Liver (tissue), 3 donors: ENCODE data around the gene SPRR4.
"Not testable (repeated sequence)": the region's sequence is repeated elsewhere in the genome, so short reads cannot be mapped to it uniquely, and the experiment has no call there.

Experiments
- GABPA ChIP-seq, 2 donors: IDR thresholded peaks in 1 of 2; conservative IDR thresholded peaks in 1 of 2; 2 replicates each; pipeline ENCODE4 v1.6.1; 2016; ENCODE audit warnings: antibody characterized with exemption in 2 of 2, mild to moderate bottlenecking in 1 of 2, moderate library complexity in 1 of 2
- HNF4G ChIP-seq: IDR thresholded peaks from 2 replicates; pipeline ENCODE4 v1.6.1; 2016; ENCODE audit warnings: antibody characterized with exemption
- JUND ChIP-seq, 2 donors: IDR thresholded peaks; 2 replicates each; pipeline ENCODE4 v1.6.1; 2016; ENCODE audit warnings: antibody characterized with exemption in 2 of 2
- RAD21 ChIP-seq, 2 donors: IDR thresholded peaks; 2 replicates each; pipeline ENCODE4 v1.6.1; 2016; ENCODE audit warnings: antibody characterized with exemption in 2 of 2, mild to moderate bottlenecking in 2 of 2
- RXRA ChIP-seq, 2 donors: IDR thresholded peaks; 2 replicates each; pipeline ENCODE4 v1.6.1; 2017 to 2018; ENCODE audit warnings: antibody characterized with exemption in 2 of 2, mild to moderate bottlenecking in 1 of 2
- SP1 ChIP-seq: IDR thresholded peaks from 2 replicates; pipeline ENCODE4 v1.6.1; 2018; ENCODE audit warnings: antibody characterized with exemption, mild to moderate bottlenecking
- TAF1 ChIP-seq: conservative IDR thresholded peaks from 2 replicates; pipeline ENCODE4 v1.6.1; 2016; ENCODE audit warnings: antibody characterized with exemption, mild to moderate bottlenecking
- YY1 ChIP-seq: IDR thresholded peaks from 2 replicates; pipeline ENCODE4 v1.6.1; 2016; ENCODE audit warnings: antibody characterized with exemption, mild to moderate bottlenecking
- TF ChIP-seq, protein P1 (sequence below): fragments of 150-350 bp; IDR thresholded peaks from 2 replicates; pipeline ENCODE4 v1.5.1; 2017; ENCODE audit warnings: improper control_type of control experiment, low read depth, low read length; ENCODE audit not compliant: missing input control
- TF ChIP-seq, protein P2 (sequence below): IDR thresholded peaks from 2 replicates; pipeline ENCODE4 v1.6.1; 2016; ENCODE audit warnings: antibody characterized with exemption
- TF ChIP-seq, protein P3 (sequence below): IDR thresholded peaks from 2 replicates; pipeline ENCODE4 v1.6.1; 2016; ENCODE audit warnings: antibody characterized with exemption, mild to moderate bottlenecking
- TF ChIP-seq, protein P4 (sequence below): IDR thresholded peaks from 2 replicates; pipeline ENCODE4 v1.6.1; 2016; ENCODE audit warnings: antibody characterized with exemption
- TF ChIP-seq, protein P5 (sequence below): IDR thresholded peaks from 2 replicates; pipeline ENCODE4 v1.6.1; 2016; ENCODE audit warnings: antibody characterized with exemption
- donor health status: healthy.
- donor health status: healthy.

DNA sequence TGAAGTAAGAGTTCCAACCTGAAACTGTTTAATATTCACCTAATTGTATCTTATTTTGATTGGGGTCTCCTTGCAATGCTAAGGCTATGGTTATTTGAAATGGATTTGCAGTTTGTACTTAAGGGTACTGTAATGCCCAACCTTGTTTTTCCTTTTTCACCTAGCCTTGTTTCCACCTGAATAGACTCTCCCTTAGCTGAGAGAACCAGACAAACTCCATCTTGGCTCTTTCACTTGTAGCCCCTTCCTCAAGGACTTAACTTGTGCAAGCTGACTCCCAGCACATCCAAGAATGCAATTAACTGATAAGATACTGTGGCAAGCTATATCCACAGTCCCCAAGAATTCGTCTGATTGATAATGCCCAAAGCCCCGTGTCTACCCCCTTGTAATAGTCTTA lies 51.4 kb downstream of the SPRR4 start:
- TF ChIP-seq, protein P1, sequence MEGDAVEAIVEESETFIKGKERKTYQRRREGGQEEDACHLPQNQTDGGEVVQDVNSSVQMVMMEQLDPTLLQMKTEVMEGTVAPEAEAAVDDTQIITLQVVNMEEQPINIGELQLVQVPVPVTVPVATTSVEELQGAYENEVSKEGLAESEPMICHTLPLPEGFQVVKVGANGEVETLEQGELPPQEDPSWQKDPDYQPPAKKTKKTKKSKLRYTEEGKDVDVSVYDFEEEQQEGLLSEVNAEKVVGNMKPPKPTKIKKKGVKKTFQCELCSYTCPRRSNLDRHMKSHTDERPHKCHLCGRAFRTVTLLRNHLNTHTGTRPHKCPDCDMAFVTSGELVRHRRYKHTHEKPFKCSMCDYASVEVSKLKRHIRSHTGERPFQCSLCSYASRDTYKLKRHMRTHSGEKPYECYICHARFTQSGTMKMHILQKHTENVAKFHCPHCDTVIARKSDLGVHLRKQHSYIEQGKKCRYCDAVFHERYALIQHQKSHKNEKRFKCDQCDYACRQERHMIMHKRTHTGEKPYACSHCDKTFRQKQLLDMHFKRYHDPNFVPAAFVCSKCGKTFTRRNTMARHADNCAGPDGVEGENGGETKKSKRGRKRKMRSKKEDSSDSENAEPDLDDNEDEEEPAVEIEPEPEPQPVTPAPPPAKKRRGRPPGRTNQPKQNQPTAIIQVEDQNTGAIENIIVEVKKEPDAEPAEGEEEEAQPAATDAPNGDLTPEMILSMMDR: not testable (repeated sequence)
- not testable (repeated sequence) for TF ChIP-seq SP1; GABPA (IDR thresholded peaks at IDR 0.05 in 1 of 2, conservative IDR thresholded peaks at IDR 0.05 in 1 of 2); TAF1; RAD21 (IDR thresholded peaks at IDR 0.05); RXRA (IDR thresholded peaks at IDR 0.05); JUND (IDR thresholded peaks at IDR 0.05); HNF4G; YY1
- TF ChIP-seq, protein P2, sequence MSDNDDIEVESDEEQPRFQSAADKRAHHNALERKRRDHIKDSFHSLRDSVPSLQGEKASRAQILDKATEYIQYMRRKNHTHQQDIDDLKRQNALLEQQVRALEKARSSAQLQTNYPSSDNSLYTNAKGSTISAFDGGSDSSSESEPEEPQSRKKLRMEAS: not testable (repeated sequence)
- TF ChIP-seq, protein P3, sequence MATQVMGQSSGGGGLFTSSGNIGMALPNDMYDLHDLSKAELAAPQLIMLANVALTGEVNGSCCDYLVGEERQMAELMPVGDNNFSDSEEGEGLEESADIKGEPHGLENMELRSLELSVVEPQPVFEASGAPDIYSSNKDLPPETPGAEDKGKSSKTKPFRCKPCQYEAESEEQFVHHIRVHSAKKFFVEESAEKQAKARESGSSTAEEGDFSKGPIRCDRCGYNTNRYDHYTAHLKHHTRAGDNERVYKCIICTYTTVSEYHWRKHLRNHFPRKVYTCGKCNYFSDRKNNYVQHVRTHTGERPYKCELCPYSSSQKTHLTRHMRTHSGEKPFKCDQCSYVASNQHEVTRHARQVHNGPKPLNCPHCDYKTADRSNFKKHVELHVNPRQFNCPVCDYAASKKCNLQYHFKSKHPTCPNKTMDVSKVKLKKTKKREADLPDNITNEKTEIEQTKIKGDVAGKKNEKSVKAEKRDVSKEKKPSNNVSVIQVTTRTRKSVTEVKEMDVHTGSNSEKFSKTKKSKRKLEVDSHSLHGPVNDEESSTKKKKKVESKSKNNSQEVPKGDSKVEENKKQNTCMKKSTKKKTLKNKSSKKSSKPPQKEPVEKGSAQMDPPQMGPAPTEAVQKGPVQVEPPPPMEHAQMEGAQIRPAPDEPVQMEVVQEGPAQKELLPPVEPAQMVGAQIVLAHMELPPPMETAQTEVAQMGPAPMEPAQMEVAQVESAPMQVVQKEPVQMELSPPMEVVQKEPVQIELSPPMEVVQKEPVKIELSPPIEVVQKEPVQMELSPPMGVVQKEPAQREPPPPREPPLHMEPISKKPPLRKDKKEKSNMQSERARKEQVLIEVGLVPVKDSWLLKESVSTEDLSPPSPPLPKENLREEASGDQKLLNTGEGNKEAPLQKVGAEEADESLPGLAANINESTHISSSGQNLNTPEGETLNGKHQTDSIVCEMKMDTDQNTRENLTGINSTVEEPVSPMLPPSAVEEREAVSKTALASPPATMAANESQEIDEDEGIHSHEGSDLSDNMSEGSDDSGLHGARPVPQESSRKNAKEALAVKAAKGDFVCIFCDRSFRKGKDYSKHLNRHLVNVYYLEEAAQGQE: not testable (repeated sequence)
- TF ChIP-seq, protein P4, sequence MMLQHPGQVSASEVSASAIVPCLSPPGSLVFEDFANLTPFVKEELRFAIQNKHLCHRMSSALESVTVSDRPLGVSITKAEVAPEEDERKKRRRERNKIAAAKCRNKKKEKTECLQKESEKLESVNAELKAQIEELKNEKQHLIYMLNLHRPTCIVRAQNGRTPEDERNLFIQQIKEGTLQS: not testable (repeated sequence)
- TF ChIP-seq, protein P5, sequence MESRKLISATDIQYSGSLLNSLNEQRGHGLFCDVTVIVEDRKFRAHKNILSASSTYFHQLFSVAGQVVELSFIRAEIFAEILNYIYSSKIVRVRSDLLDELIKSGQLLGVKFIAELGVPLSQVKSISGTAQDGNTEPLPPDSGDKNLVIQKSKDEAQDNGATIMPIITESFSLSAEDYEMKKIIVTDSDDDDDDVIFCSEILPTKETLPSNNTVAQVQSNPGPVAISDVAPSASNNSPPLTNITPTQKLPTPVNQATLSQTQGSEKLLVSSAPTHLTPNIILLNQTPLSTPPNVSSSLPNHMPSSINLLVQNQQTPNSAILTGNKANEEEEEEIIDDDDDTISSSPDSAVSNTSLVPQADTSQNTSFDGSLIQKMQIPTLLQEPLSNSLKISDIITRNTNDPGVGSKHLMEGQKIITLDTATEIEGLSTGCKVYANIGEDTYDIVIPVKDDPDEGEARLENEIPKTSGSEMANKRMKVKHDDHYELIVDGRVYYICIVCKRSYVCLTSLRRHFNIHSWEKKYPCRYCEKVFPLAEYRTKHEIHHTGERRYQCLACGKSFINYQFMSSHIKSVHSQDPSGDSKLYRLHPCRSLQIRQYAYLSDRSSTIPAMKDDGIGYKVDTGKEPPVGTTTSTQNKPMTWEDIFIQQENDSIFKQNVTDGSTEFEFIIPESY: not testable (repeated sequence)
